ENCODE results near the gene FAM163B. TPM values are rescaled to one million over a fixed set of nuclear protein-coding genes. Genes with fewer than 3 reads are reported as not detected.

Gene FAM163B
- total and polyA plus RNA-seq, 9 of the 15 experiments (the other 6 are each of a cell fraction or from before 2014, with no cell fraction given) = not detected

DNA sequence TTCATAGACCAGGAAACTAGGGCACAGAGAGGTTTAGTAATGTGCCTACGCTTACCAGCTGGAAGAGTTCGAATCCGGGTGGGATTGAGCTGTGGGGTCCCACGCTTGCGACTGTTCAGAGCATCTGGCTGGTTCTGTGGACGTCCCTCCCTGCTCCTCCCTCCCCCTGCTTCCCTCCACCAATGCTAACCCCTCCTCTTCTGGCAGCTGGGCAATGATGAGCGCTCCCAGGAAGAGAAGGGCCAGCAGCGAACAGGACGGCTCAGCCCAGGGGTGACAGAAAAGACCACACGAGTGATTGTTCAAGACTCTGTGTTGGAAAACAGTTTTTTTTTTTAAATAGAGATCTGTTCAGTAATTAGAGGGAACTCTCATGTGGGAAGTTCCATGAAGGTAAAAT is 6.9 kb downstream of the FAM163B start:
- in situ Hi-C loops (cut with MboI) (no loop called here), intact Hi-C loops (cut with micrococcal nuclease) (no loop called here)
- DNase-seq (ENCODE audit: extremely low read depth in 1 of 4, low spot score in 3 of 4) = no peak
- ChIA-PET CTCF (ENCODE audit: low intra/inter-chr PET ratio) (no interaction called here), POLR2A (no interaction called here)
- no peaks in the 10 kb centered on the region for H3K79me2 ChIP-seq (ENCODE audit: control insufficient read depth, insufficient read depth, low read length)
- H3K27ac ChIP-seq (ENCODE audit: extremely low read depth, low read depth, low read length) = no peak overlapping the region
- no peaks in the 10 kb centered on the region for H3K36me3 ChIP-seq (ENCODE audit: control insufficient read depth, insufficient read depth, low read length)
- no peak for FAIRE-seq
- WGBS (ENCODE audit: insufficient coverage, low coverage, missing lambda C conversion rate) = under 1% methylated on average over 10 of the region's 10 CpGs
- H3K4me1 ChIP-seq (replicated peaks in 1 of 2; ENCODE audit: control insufficient read depth in 2 of 2, insufficient read depth in 2 of 2, low read length in 2 of 2) = 0 out of 5 replicates have a peak, but pooled peaks cover 0 to 3% of the 10 kb centered on the region in 2 experiments
- no peaks in the 10 kb centered on the region for H3K9me1 ChIP-seq (ENCODE audit: control insufficient read depth, insufficient read depth, low read length)
- peaks cover 6% of the 10 kb centered on the region; the same call in 1 of the 2 replicates for H4K20me1 ChIP-seq (replicated peaks; ENCODE audit: control insufficient read depth, insufficient read depth, low read length)
- H2AFZ ChIP-seq (ENCODE audit: low read depth, low read length) = no peak overlapping the region
- H3K4me3 ChIP-seq = no peak overlapping the region
- no peak overlapping the region for H3K4me2 ChIP-seq (ENCODE audit: insufficient read depth, low read length)
- no peak overlapping the region for H3K9ac ChIP-seq (ENCODE audit: insufficient read depth in 1 of 2, low read depth in 2 of 2, low read length in 2 of 2)
- peaks cover 9 to 48% of the 10 kb centered on the region in 2 experiments; a peak in 4 of 5 replicates for H3K27me3 ChIP-seq (ENCODE audit: control insufficient read depth in 2 of 2, insufficient read depth in 2 of 2, low read length in 2 of 2)
- no TSS peak for BruUV-seq (replicated peaks)
- no peak for ATAC-seq
- H3K9me3 ChIP-seq (replicated peaks; ENCODE audit: control insufficient read depth, insufficient read depth, low read depth, low read length) = no peaks in the 10 kb centered on the region; the same call in 1 of the 2 replicates
- no peak for TF ChIP-seq CHD4 (IDR thresholded peaks at IDR 0.05; ENCODE audit: insufficient read depth, insufficient replicate concordance, low read depth, low read length, poor library complexity, severe bottlenecking)
- no peak for TF ChIP-seq KAT8 (IDR thresholded peaks at IDR 0.05; ENCODE audit: low read depth)
- TF ChIP-seq TCF7 (IDR thresholded peaks at IDR 0.05; ENCODE audit: borderline replicate concordance) = no peak
- no peak for TF ChIP-seq BRCA1 (IDR thresholded peaks at IDR 0.05)
- TF ChIP-seq BRCA1 (CRISPR knock-in tag; IDR thresholded peaks at IDR 0.05) = no peak
- TF ChIP-seq ZNF644 (tag; IDR thresholded peaks at IDR 0.05; ENCODE audit: low read depth) = no peak
- no peak for TF ChIP-seq SMARCB1 (IDR thresholded peaks at IDR 0.05; ENCODE audit: insufficient read length, low read depth)
- TF ChIP-seq SLC30A9 (CRISPR knock-in tag; IDR thresholded peaks at IDR 0.05) = no peak
- TF ChIP-seq TRIM24 (IDR thresholded peaks at IDR 0.05) = no peak
- no peak for TF ChIP-seq KAT7 (CRISPR knock-in tag; IDR thresholded peaks at IDR 0.05; ENCODE audit: borderline replicate concordance)
- TF ChIP-seq, protein P1, sequence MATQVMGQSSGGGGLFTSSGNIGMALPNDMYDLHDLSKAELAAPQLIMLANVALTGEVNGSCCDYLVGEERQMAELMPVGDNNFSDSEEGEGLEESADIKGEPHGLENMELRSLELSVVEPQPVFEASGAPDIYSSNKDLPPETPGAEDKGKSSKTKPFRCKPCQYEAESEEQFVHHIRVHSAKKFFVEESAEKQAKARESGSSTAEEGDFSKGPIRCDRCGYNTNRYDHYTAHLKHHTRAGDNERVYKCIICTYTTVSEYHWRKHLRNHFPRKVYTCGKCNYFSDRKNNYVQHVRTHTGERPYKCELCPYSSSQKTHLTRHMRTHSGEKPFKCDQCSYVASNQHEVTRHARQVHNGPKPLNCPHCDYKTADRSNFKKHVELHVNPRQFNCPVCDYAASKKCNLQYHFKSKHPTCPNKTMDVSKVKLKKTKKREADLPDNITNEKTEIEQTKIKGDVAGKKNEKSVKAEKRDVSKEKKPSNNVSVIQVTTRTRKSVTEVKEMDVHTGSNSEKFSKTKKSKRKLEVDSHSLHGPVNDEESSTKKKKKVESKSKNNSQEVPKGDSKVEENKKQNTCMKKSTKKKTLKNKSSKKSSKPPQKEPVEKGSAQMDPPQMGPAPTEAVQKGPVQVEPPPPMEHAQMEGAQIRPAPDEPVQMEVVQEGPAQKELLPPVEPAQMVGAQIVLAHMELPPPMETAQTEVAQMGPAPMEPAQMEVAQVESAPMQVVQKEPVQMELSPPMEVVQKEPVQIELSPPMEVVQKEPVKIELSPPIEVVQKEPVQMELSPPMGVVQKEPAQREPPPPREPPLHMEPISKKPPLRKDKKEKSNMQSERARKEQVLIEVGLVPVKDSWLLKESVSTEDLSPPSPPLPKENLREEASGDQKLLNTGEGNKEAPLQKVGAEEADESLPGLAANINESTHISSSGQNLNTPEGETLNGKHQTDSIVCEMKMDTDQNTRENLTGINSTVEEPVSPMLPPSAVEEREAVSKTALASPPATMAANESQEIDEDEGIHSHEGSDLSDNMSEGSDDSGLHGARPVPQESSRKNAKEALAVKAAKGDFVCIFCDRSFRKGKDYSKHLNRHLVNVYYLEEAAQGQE (IDR thresholded peaks at IDR 0.05; ENCODE audit: borderline replicate concordance) = no peak
- TF ChIP-seq, protein P1 (CRISPR knock-in tag; IDR thresholded peaks at IDR 0.05; ENCODE audit: low read depth) = no peak
- TF ChIP-seq, protein P2, sequence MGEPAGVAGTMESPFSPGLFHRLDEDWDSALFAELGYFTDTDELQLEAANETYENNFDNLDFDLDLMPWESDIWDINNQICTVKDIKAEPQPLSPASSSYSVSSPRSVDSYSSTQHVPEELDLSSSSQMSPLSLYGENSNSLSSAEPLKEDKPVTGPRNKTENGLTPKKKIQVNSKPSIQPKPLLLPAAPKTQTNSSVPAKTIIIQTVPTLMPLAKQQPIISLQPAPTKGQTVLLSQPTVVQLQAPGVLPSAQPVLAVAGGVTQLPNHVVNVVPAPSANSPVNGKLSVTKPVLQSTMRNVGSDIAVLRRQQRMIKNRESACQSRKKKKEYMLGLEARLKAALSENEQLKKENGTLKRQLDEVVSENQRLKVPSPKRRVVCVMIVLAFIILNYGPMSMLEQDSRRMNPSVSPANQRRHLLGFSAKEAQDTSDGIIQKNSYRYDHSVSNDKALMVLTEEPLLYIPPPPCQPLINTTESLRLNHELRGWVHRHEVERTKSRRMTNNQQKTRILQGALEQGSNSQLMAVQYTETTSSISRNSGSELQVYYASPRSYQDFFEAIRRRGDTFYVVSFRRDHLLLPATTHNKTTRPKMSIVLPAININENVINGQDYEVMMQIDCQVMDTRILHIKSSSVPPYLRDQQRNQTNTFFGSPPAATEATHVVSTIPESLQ (CRISPR knock-in tag; IDR thresholded peaks at IDR 0.05) = no peak

All from K562 (cell line).